Posterior cingulate gyrus (tissue), 11 donors: ENCODE data around the gene CTAGE6.
"Not testable (repeated sequence)": the region's sequence is repeated elsewhere in the genome, so short reads cannot be mapped to it uniquely, and the experiment has no call there.

ENCODE experiments used
- DNase-seq, 10 donors: peaks; one replicate each; pipeline versions ENCODE4 v3.0.0 to v3.0.0-alpha.2; 2020 to 2021; ENCODE audit warnings: mixed read lengths in 3 of 10
- intact Hi-C: fragments of 100-400 bp; cut with DNase I; formaldehyde crosslinking; loops from one replicate; pipeline ENCODE4 v1.15.1; 2023

CTAGE6 gene

DNA sequence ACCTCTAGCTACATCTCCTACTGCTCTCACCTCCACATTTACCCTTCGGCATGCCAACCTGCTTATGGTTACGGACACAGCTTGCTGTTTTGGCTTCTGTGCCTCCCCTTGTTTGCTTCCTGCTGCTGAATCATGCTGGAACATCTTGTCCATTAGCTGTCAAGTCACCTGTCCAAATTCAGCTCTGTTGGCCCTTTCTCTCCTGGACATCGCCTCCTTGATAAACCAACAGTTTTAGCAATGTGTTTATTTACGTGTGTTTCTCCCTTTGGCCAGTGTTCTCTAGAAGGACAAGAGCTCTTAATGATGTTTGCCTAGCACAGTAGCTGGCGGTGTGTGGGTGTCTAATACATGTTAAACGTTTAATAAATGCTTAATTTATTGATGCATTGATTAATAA lies 31.4 kb downstream of the CTAGE6 start:
- DNase-seq, intact Hi-C loops: not testable (repeated sequence)

DNA sequence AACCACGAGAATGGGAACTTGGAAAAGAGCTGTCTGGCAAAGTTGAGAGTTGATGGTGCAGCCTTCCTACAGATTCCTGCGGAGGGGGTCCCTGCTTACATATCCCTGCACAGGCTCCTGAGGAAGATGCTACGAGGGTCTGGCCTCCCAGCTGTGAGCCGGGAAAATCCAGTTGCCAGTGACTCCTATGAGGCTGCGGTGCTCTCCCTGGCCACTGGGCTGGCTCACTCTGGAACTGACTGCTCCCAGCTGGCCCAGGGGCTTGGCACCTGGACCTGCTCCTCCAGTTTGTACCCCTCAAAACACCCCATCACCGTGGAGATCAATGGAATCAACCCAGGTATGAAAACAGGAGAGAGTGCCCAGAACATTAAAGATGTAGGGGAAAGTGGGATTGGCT lies 37.2 kb downstream of the CTAGE6 start:
- DNase-seq, intact Hi-C loops: not testable (repeated sequence)

- intact Hi-C loops, DNase-seq: not testable (repeated sequence)
Observed at GRCh38 chr7:143715543-143716193, 41.8 kb downstream of the CTAGE6 start.

DNA sequence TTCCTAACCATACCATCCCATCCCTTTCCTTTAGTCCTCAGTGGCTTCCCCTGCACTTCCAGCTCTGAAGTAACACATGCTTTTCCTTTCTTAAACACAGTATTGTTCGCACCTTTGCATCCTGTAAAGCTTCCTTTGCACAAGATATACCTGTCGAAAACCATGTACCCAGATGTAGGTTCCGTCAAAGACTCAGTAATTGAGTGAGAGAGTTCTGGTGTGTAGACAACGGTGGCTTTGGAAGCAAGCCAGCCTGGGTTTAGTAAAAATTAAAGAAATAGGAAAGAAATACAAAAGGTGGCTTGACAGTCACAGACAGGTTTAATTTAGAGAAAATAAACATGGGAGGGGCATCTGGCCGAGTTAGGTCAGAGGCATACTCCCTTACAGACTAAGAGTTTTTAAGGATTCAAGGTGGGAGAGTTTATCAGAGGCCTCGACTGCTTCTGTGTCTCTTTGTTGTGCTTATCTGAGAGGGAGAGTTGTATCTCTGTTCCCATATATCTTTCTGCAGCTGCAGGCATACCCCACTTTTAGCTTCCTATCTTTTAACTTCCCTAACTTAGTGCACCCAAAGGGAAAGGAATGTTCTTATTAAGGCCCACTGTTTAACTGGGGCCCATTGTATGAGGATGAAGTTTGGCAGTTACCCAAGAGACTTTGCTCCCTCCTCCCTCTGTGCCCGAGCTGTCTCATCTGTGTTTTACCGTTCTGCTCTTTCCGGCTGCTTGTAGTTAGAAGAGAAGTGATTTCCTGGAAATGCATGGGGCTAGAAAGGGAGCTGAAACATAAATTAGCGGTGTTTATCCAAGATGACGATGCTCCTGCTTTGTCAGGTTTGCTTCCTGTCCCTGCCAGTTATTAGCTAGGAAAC lies 42.7 kb downstream of the CTAGE6 start:
- DNase-seq, intact Hi-C loops: not testable (repeated sequence)

DNA sequence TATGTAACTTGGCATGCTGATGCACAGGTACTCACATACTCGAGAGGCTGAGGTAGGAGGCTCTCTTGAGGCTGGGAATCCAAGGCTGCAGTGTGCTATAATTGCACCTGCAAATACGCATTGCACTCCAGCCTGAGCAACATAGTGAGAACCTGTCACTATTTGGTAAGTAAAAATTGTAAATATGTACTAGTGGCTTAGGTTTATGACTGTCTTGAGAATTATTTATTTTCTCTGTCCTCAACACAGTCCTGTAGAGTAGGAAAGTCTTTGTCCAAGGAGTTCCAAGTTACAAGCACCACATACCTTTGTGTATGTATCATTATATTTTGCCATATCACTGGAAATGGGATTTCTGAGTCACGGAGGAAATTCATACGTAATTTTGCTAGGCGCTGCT lies 45.1 kb downstream of the CTAGE6 start:
- DNase-seq, intact Hi-C loops: not testable (repeated sequence)

DNA sequence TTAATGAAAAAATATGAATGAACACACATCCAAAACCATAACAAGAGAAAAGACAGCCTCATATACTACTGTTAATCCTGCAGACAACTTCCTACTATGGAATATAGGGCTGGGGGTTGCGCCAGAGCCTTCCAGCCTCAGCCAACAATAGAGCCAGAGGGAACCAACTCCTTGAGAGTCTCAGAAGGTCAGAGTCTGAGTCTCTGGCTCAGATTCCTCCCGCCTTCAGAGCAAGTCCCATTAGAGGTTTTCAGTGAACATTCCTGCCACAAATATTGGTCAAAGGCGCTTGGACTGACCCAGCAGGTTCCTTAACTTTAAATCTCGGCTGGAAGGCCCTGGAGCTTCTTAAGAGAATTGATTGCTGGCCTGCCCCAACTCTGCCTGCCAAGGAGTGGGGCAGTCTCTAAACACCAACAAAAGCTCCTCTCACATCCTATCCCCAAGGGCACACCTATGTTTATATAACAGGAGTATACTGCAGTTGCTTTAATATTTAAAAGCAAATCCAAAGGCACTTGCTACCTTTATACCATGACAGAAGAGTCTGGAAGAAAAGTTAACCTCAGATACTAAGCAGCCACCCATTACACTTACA lies 45.7 kb downstream of the CTAGE6 start:
- DNase-seq, intact Hi-C loops: not testable (repeated sequence)

GRCh38 chr7:143709895-143710294 lies 47.6 kb downstream of the CTAGE6 start:
- intact Hi-C loops, DNase-seq: not testable (repeated sequence)
